ENCODE data around the gene TCAIM.

DNA sequence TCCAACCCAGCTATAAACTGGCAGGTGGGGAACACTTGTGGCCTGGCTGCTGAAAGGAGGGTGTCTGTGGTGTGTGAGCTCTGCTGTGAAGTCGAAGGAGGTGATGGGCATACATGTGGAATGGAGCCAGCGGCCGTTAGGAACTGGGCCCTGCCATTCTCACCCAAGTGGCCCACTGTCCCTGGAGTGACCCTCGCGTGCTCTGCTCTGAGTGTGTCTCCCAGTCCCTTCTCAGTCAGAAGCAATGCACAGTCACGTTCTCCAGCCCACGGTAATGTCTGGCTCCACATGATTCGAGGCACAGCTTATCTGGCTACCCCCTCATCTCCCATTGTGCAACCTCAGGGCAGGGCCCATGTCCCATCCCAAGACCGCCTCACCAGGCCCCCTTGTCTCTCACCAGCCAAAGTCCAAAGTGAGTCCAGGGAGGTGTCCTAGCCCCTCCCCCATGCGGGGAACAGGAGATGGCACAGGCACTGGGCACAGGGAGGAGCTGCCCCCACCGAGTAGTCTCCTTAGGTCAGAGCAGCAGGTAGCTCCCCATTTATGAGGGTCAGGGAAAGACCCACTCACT, 76.0 kb downstream of the TCAIM start:
- TF ChIP-seq, protein P1, sequence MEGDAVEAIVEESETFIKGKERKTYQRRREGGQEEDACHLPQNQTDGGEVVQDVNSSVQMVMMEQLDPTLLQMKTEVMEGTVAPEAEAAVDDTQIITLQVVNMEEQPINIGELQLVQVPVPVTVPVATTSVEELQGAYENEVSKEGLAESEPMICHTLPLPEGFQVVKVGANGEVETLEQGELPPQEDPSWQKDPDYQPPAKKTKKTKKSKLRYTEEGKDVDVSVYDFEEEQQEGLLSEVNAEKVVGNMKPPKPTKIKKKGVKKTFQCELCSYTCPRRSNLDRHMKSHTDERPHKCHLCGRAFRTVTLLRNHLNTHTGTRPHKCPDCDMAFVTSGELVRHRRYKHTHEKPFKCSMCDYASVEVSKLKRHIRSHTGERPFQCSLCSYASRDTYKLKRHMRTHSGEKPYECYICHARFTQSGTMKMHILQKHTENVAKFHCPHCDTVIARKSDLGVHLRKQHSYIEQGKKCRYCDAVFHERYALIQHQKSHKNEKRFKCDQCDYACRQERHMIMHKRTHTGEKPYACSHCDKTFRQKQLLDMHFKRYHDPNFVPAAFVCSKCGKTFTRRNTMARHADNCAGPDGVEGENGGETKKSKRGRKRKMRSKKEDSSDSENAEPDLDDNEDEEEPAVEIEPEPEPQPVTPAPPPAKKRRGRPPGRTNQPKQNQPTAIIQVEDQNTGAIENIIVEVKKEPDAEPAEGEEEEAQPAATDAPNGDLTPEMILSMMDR (conservative IDR thresholded peaks at IDR 0.05; ENCODE audit: low read depth, low read length) = no peak
- TF ChIP-seq EZH2 (IDR thresholded peaks at IDR 0.05; ENCODE audit: low read length, unreplicated experiment) (no peak), EZH2phosphoT487 (IDR thresholded peaks at IDR 0.05; ENCODE audit: borderline replicate concordance, low read length) (no peak)

Data from PC-3 (cell line).